ENCODE measurements around the gene DAPP1.

DNA sequence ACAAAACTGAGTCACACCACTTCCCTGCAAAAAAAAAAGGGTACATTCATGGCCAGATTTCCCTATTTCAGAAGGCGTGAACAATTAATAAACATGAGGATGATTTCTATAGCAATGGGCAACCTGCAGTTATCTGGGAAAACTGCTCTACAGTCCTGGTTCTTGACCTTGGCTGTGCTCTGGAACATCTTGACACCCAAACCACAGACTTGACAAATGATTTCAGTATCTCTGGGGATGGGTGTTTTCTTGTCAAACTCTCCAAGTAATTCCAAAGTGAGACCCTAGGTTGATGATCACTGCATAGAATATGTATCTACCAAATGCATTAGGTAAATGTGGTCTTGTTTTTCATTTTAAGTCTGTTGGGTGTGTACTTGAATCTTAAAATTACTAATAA lies 2.0 kb downstream of the DAPP1 start:
- TF ChIP-seq YY1 (IDR thresholded peaks at IDR 0.05; ENCODE audit: low read depth) (no peak), EP300 (IDR thresholded peaks at IDR 0.05; ENCODE audit: borderline replicate concordance) (no peak), ZBTB7A (IDR thresholded peaks at IDR 0.05; ENCODE audit: low read depth) (no peak)
